SH-SY5Y (cell line): Measurements from ENCODE around the gene WNK2.

Experiments used
- GATA2 ChIP-seq: IDR thresholded peaks from 2 replicates; pipeline ENCODE4 v1.6.1; 2011; ENCODE audit warnings: mild to moderate bottlenecking, low read depth, low read length
- GATA3 ChIP-seq: IDR thresholded peaks from 2 replicates; pipeline ENCODE4 v1.6.1; 2011; ENCODE audit warnings: low read depth, mild to moderate bottlenecking, low read length, moderate library complexity

The WNK2 gene

DNA sequence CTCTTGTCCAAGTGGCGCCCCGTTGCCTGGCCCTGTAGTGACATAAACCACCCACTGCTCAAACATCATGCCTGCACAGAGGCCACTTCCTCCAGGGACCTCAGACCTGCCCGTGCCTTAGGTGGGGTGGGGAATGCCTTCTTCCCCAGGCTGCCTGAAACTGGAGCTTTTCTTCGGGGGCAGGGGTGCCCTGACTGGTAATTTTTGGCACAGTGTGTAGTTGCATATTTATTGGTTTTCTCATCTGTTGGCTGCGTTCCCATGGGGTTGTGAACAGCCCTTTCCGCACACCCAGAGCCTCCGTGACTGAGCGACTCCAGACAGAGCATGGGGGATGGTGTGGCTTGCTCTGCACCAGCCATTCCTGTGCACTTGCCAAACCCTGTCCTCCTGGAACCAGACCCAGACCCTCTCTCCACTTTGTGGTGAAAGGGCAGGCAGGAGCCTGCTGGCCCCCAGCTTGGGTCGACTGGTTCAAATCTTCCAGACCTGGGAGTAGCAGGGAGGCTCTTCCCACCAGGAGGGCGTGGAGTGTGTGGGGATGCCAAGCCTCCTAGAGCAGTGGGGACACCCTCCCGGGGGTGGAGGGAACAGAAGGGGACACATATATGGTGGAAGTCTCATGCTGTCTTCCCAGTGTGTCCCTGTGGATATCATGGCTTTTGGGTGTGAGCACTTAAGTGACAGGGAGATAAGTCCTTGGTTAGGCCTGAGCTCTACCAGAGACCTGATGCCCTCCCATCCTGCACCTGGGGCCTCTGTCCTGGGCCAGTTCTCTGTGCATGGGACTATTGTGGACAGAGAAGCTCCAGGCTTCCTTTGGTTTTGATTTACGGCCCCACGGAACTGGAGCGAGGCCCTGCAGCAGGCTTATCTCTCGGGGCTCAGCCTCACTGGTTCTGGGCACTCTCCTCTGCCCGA, 39.6 kb downstream of the WNK2 start:
- TF ChIP-seq GATA2: no peak
- TF ChIP-seq GATA3: no peak

GRCh38 chr9:93224591-93224990, 40.7 kb downstream of the WNK2 start:
- no peak for TF ChIP-seq GATA3
- no peak for TF ChIP-seq GATA2

GRCh38 chr9:93225417-93225816, 41.5 kb downstream of the WNK2 start:
- TF ChIP-seq GATA2 (no peak), GATA3 (no peak)

DNA sequence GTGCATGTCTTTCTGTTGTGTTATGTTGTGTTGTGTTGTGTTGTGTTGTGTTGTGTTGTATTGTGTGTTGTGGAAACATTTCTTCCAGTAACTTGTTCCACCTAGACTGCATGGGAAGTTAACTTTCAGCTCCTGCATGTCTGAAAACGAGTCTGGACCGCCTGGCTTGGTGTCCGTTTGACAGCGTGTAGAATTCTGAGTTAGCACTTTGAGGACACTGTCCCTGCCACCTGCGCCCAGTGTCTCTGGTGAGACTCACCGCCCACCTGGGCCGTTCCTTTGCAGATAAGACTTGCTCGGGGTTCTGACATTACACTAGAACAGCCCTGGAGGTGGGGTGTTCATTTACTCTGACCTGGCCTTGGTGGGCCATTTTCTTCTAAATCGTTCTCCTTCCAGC, 42.0 kb downstream of the WNK2 start:
- TF ChIP-seq GATA3 (no peak), GATA2 (no peak)

DNA sequence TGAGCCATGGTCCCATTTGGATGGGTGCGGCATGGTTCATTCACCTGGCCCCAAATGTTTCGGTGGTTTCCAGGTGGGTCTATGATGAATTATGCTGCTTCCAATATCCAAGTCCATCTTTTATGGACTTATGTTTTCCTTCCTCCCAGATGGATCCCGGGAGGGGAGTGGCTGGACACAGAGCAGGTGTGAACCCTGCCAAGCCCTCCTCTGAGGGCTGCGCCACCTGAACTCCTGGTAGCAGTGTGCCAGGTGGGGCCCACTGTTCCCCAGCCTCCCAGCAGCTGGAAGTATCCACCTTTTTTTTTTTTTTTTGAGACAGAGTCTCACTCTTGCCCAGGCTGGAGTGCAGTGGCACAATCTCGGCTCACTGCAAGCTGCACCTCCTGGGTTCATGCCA, 42.9 kb downstream of the WNK2 start:
- no peak for TF ChIP-seq GATA2
- TF ChIP-seq GATA3: no peak

DNA sequence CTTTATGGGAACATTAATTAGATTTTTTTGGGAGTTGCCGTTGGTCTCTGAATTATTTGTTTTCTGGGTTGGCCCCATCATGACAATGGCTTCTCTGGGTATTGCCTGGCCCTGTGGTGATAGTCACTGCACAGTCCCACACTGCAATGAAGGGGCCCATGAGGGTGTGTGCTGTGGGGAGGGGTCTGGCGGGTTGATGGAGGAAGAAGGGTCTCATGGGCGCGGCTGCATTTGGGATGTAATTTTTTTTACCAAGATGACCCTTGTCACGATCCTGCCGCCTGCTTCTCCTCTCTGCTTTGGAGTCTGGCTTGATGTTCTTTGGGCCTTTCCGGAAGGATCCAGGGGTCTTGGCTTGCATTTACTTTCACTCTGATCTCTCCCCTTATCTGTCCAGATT, 44.1 kb downstream of the WNK2 start:
- TF ChIP-seq GATA2 (no peak), GATA3 (no peak)

DNA sequence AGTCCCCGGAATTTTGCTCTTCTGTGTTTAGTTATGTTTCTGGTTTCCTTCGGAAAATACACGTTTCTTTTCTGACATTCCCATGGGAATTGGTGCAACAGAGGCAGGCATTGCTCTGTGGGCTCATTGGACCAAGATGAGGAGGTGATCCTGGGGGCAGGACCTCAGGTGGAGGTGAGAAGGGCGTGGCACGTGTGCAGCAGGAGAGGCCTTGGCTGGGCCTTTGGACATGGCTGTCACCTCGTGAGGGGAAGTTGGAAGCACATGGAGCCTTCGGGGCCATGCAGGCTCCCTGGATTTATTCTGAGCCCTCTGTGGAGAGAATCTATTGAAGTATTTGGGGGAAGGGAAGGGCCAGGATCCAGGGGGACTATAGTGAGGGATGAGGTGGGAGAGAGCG, 44.5 kb downstream of the WNK2 start:
- TF ChIP-seq GATA2 (no peak), GATA3 (no peak)

DNA sequence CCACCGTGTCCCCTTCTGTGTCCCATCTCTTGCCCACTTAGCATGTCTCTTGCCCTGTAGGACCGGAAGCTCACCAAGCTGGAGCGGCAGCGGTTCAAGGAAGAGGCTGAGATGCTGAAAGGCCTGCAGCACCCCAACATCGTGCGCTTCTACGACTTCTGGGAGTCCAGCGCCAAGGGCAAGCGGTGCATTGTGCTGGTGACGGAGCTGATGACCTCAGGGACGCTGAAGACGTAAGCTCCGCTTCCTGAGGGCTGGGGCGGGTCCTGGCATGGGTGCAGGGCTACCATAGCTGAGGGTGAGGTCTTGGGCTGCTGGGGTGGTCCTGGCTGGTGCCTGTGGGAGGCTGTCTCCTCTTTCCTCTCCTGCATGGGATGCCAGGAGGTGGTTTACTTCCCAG, 45.7 kb downstream of the WNK2 start:
- TF ChIP-seq GATA3: no peak
- no peak for TF ChIP-seq GATA2

DNA sequence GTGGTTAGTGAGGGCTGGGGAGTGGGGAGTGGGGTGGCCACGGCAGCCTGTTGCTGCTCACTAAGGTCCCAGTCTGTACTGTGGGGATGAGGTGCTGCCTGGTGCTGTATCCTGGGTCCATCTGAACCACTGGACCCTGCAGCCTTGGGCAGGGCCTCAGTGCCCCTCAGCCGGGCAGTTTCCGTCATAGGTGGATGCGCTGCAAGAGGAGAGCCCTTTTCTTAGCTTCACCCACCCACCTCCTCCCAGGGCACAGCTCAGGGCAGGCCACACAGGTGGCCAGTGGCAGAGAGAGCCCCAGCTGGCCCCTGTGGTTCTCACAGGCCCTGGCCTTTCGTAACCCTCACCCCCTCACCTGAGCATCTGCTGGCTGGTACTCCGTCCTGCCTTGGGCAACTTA, 46.2 kb downstream of the WNK2 start:
- TF ChIP-seq GATA3 (no peak), GATA2 (no peak)

- no peak for TF ChIP-seq GATA2
- TF ChIP-seq GATA3: no peak
Measured at GRCh38 chr9:93230601-93231000, 46.7 kb downstream of the WNK2 start.

- TF ChIP-seq GATA2: no peak
- TF ChIP-seq GATA3: no peak
Measured at GRCh38 chr9:93231121-93231694, 47.3 kb downstream of the WNK2 start.

GRCh38 chr9:93231716-93232115, 47.8 kb downstream of the WNK2 start:
- TF ChIP-seq GATA3 (no peak), GATA2 (no peak)

- TF ChIP-seq GATA3 (no peak), GATA2 (no peak)
Measured at GRCh38 chr9:93232388-93232960, 48.5 kb downstream of the WNK2 start.

- TF ChIP-seq GATA2 (no peak), GATA3 (no peak)
Measured at GRCh38 chr9:93233033-93233432, 49.1 kb downstream of the WNK2 start.

- TF ChIP-seq GATA3 (no peak), GATA2 (no peak)
Measured at GRCh38 chr9:93234600-93234999, 50.7 kb downstream of the WNK2 start.
